Myometrial cell (primary cell): ENCODE measurements around the gene PCDHGA3. TPM values are rescaled to one million over a fixed set of nuclear protein-coding genes. Genes with fewer than 3 reads are reported as not detected.

Source experiments
- total RNA-seq: library from RNA; depleted of rRNA; stranded (reverse); fragments of >200 nt; gene quantifications from 2 replicates; pipeline ENCODE4 v1.2.3, GENCODE V29; 2015

PCDHGA3 gene
- 0.18 TPM in 1 of 2 replicates, not detected in the other for total RNA-seq

DNA sequence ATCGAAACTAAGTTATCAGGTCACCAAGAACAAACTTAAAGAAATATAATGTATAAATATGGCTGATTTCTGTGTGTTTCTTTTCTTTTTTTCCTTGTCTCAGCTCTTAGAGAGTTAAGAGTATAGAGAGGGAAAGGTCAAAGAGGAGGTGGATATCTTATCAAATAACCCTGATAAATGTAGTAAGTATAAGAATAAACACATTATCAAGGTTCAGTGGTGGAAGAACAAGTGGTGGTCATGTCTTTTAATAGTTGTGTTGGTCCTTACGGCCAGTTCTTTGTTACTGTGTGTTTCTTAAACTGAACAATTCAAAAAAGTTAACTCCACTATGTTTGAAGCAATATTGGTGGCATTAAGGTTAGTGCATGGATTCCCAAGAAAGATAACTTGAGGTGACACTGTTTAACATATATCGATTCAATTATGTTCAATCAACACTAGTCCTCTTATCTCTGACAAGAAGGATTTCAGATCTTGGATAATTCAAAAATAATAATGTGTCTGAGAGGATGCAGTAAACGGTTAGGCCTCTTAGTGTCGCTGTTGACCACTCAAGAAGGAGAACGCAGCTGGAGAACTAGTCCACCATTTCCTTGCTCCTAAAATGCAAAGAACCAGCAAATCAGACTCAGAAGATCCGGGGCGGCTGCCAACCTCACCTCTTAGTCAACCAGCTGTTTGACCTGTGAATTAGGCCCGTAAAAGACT is at the start of gene PCDHGA3:
Gene PCDHGA3 (plus strand): TSS at position 588 of the 711 bp plus-strand sequence. CDS start 205 bp downstream, outside the sequence.

GRCh38 chr5:141303756-141304155 is 39.9 kb upstream of the PCDHGA3 start, which contains the start of gene SLC25A2:
Gene SLC25A2 (minus strand): TSS chr5:141304049. CDS start chr5:141303865, 184 bp downstream.

DNA sequence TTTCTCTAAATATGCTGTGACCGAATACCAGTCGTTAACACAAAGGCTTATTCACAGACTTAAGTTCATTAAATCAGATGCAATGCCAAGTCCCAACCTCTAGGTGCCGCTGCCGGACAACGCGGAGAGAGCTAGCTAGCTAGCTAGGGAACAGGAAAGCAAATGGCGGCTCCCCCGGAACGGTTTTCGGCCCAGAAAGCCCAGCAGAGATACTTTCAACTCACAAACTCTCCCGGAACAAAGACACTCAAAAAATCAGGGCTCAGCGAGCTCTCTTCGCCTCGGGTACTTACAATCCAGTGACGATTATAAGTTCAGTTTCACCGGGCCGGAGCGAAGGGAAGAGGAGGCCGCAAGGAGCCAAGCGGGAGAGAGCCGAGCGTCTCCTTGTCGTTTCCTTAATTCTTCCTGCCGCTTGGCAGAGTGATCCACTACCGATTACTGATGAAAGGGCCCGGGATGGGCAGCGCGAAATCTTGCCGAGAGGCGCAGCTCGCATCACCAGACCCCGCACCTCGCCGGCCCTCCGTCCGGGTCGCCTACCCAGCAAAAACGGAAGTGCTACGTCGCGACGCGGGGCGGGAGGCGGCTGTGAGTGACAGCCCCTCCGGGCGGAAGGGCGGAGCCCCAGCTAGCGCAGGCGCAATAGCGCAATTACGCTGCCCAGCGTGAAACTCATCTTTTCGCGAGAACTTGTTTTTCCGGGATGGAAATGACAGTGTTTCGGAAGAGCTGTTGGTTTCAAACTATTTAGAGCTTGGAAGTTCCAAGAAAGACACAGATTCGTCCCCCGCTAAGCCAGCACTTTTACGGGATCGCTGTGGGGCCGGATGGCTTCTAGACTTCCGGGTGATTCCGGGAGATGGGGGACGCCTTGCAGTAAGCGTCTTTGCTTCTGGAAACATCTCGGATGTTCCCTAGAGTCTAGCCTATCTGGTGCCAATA is 23.1 kb upstream of the PCDHGA3 start, which contains the start of gene TAF7:
Gene TAF7 (minus strand): TSS at position 560 of the 945 bp plus-strand sequence. CDS start 740 bp downstream, outside the sequence.

DNA sequence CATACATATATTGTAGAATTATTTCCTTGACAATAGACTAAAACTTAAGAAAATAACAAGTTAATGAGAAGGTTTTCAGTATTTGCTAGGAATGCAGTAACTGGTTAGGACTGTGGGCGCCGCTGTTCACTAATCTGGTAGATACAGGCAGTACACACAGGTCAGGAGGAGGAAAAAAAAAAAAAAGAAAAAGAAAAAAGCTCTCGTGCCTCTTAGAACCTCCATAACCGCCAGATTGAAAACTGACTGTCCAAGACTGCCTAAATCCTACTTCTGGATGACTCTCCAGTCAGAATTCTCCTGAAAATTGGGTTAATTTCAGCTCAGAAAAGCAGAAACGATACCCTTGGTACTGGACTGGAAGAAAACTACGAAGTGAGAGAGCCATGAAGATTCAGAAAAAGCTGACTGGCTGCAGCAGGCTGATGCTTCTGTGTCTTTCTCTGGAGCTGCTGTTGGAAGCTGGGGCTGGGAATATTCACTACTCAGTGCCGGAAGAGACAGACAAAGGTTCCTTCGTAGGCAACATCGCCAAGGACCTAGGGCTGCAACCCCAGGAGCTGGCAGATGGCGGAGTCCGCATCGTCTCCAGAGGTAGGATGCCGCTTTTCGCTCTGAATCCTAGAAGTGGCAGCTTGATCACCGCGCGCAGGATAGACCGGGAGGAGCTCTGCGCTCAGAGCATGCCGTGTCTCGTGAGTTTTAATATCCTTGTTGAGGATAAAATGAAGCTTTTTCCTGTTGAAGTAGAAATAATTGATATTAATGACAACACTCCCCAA is 13.1 kb upstream of the PCDHGA3 start, which contains the start of gene PCDHGA1:
Gene PCDHGA1 (plus strand): TSS at position 216 of the 782 bp plus-strand sequence.

DNA sequence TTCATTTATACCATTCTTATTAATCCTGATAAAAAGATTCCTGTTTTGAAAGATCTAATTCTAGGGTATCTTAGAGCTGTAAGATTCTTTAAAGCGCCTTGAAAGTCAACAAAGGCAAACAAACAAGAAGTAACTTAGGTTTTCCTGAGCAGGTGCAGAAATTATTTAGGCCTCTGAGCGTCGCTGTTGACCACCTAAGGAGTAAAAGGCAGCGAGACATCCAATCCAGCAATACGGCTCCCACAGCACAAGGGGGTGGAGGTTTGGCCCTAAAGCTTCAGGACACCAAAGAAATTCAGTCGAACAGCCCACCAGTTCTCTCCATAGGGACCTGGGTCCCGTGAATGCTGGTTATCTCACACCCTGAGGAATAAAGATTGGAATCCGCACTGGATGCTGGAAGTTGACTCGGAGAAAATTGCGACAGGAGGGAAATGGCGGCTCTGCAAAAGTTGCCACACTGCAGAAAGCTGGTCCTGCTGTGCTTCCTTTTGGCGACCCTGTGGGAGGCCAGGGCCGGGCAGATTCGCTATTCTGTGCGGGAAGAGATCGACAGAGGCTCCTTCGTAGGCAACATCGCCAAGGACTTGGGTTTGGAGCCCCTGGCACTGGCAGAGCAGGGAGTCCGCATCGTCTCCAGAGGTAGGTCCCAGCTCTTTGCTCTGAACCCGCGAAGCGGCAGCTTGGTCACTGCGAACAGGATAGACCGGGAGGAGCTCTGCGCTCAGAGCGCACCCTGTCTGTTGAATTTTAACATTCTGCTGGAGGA is 4.9 kb upstream of the PCDHGA3 start, which contains the start of gene PCDHGA2:
Gene PCDHGA2 (plus strand): TSS at position 223 of the 769 bp plus-strand sequence.

GRCh38 chr5:141349917-141350619 is 6.4 kb downstream of the PCDHGA3 start, which contains the start of gene PCDHGB1:
Gene PCDHGB1 (plus strand): TSS chr5:141350099. CDS start chr5:141350261, 162 bp downstream.

DNA sequence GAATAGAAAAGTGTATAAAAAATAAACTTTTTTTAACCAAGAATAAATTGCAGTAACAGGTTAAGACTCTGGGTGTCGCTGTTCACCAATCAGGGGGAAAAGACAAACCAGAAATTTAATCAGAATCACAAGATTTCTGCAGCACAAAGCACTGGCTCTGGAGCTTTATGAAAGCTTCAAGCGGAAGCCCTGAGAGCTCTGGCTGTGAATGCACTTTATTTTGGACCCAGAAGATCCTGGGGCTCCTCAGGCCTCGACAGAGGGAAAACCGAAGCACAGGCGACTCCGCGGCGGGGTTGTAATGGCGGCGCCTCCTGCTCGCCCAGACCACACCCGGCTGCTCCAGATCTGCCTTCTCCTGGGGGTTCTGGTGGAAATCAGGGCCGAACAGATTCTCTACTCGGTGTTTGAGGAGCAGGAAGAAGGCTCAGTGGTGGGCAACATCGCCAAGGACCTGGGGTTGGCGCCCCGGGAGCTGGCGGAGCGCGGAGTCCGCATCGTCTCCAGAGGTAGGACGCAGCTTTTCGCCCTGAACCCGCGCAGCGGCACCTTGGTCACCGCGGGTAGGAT is 11.4 kb downstream of the PCDHGA3 start, which contains the start of gene PCDHGA4:
Gene PCDHGA4 (plus strand): TSS at position 122 of the 570 bp plus-strand sequence. CDS start 87 bp downstream, at position 209.

GRCh38 chr5:141359790-141360426 is 16.3 kb downstream of the PCDHGA3 start, which contains the start of gene PCDHGB2:
Gene PCDHGB2 (plus strand): TSS chr5:141359994. CDS start chr5:141360136, 142 bp downstream.

DNA sequence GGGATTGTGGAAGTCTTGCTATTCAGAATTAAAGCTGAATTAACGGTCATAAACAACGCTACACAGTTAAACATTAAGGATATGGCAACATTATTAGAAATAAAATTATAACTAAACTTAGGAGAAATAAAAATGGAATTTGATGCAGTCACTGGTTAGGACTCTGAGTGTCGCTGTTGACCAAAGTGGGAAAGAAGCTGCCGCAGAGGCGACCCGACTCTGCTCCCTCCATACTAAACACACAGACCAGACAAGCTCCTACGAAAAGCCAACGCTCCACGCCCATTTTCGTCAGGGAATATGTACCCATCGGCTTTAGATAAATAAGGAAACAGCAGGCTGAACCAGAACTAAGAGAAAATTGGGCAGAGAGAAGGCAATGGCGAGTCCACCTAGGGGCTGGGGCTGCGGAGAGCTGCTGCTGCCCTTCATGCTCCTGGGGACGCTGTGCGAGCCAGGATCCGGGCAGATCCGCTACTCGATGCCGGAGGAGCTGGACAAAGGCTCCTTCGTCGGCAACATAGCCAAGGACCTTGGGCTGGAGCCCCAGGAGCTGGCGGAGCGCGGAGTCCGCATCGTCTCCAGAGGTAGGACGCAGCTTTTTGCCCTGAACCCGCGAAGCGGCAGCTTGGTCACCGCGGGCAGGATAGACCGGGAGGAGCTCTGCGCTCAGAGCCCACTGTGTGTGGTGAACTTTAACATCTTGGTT is 20.5 kb downstream of the PCDHGA3 start, which contains the start of gene PCDHGA5:
Gene PCDHGA5 (plus strand): TSS at position 211 of the 709 bp plus-strand sequence. CDS start 169 bp downstream, at position 380.

GRCh38 chr5:141369994-141370848 is 26.6 kb downstream of the PCDHGA3 start, which contains the start of gene PCDHGB3:
Gene PCDHGB3 (plus strand): TSS chr5:141370242. CDS start chr5:141370395, 153 bp downstream.

GRCh38 chr5:141373673-141374317 is 30.2 kb downstream of the PCDHGA3 start, which contains the start of gene PCDHGA6:
Gene PCDHGA6 (plus strand): TSS chr5:141373891. CDS start chr5:141374084, 193 bp downstream.

DNA sequence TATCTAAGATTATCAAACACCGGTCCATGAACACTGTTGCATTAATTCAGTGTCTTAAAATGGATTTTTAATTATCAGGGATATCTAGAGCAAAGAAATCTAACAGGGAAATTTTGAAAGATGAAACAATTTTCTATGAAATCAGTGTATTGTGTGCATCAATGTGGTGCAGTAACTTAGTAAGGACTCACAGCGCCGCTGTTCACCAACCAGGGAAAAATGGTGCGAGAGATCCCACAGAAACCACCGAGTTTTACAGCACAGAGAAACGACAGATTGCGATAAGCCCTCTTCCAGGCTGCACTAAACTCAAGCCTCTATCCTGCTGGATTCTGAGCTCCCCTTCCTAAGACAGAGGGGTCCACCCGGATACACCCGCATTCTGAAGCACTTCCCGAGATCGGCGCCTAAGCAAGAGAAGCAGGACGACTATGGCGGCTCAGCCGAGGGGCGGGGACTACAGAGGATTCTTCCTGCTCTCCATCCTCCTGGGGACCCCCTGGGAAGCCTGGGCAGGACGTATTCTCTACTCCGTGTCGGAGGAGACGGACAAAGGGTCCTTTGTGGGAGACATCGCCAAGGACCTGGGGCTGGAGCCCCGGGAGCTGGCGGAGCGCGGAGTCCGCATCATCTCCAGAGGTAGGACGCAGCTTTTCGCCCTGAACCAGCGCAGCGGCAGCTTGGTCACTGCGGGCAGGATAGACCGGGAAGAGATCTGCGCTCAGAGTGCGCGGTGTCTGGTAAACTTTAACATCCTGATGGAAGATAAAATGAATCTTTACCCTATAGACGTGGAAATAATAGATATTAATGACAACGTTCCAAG is 39.1 kb downstream of the PCDHGA3 start, which contains the start of gene PCDHGA7:
Gene PCDHGA7 (plus strand): TSS at position 274 of the 826 bp plus-strand sequence. CDS start 158 bp downstream, at position 432.

GRCh38 chr5:141387557-141388311 is 44.1 kb downstream of the PCDHGA3 start, which contains the start of gene PCDHGB4:
Gene PCDHGB4 (plus strand): TSS chr5:141387698. CDS start chr5:141387885, 187 bp downstream.

DNA sequence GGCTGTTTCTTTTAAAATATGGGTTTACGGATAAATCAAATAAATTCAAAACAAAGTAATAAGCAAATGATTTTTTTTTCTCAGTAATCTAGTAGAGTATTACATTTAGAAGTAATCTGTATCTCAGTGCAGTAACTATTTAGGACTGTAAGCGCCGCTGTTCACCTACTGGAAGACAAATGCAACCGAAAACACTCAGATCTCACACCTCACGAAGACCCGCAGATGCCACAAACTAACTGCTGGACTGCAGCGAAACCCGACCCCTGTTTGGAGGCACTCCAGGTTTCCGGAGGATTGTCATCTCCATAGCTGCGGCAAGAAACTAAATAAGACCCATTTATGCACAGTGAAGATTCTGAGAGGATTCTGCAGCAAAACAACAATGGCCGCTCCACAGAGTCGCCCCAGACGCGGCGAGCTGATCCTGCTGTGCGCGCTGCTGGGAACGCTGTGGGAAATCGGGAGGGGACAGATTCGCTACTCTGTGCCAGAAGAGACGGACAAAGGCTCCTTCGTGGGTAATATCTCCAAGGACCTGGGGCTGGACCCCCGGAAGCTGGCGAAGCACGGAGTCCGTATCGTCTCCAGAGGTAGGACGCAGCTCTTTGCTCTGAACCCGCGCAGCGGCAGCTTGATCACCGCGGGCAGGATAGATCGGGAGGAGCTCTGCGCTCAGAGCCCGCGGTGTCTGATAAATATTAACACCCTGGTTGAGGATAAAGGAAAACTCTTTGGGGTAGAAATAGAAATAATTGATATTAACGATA is 49.0 kb downstream of the PCDHGA3 start, which contains the start of gene PCDHGA8:
Gene PCDHGA8 (plus strand): TSS at position 205 of the 770 bp plus-strand sequence. CDS start 181 bp downstream, at position 386.

